ENCODE measurements around the gene AIG1.

Gene AIG1

GRCh38 chr6:143158113-143158581 is 97.5 kb downstream of the AIG1 start:
- no peak for TF ChIP-seq CTCF (IDR thresholded peaks at IDR 0.05)
- Mint-ChIP-seq H3K4me3 (no peak overlapping the region), H3K36me3 (ENCODE audit: low read depth) (peaks cover 4% of the 10 kb centered on the region), H3K27me3 (ENCODE audit: low read depth, poor library complexity) (no peaks in the 10 kb centered on the region), H3K27ac (peak overlapping the region; percentile 75), H3K9me3 (no peaks in the 10 kb centered on the region), H3K4me1 (peaks cover 9% of the 10 kb centered on the region)
- no peak for DNase-seq

- Mint-ChIP-seq H3K36me3 (ENCODE audit: low read depth) (peaks cover 4% of the 10 kb centered on the region), H3K27ac (no peak overlapping the region), H3K4me3 (no peak overlapping the region), H3K9me3 (no peaks in the 10 kb centered on the region), H3K27me3 (ENCODE audit: low read depth, poor library complexity) (no peaks in the 10 kb centered on the region), H3K4me1 (peaks cover 9% of the 10 kb centered on the region)
- no peak for DNase-seq
- TF ChIP-seq CTCF (IDR thresholded peaks at IDR 0.05) = no peak
Observed at GRCh38 chr6:143159001-143159400, 98.3 kb downstream of the AIG1 start.

- no peak overlapping the region for H3K27ac Mint-ChIP-seq
- no peaks in the 10 kb centered on the region for H3K9me3 Mint-ChIP-seq
- H3K4me1 Mint-ChIP-seq = peaks cover 17% of the 10 kb centered on the region
- no peak for TF ChIP-seq CTCF (IDR thresholded peaks at IDR 0.05)
- H3K4me3 Mint-ChIP-seq = no peak overlapping the region
- no peak for DNase-seq
- no peaks in the 10 kb centered on the region for H3K36me3 Mint-ChIP-seq (ENCODE audit: low read depth)
- H3K27me3 Mint-ChIP-seq (ENCODE audit: low read depth, poor library complexity) = no peaks in the 10 kb centered on the region
Observed at GRCh38 chr6:143160015-143160414, 99.3 kb downstream of the AIG1 start.

GRCh38 chr6:143160439-143161220 is 99.9 kb downstream of the AIG1 start:
- Mint-ChIP-seq H3K9me3 (no peaks in the 10 kb centered on the region), H3K4me1 (peaks cover 17% of the 10 kb centered on the region), H3K27me3 (ENCODE audit: low read depth, poor library complexity) (no peaks in the 10 kb centered on the region), H3K36me3 (ENCODE audit: low read depth) (peaks cover 3% of the 10 kb centered on the region), H3K27ac (no peak overlapping the region), H3K4me3 (no peak overlapping the region)
- no peak for DNase-seq
- TF ChIP-seq CTCF (IDR thresholded peaks at IDR 0.05) = no peak

- peaks cover 5% of the 10 kb centered on the region for H3K36me3 Mint-ChIP-seq (ENCODE audit: low read depth)
- no peak for DNase-seq
- no peak overlapping the region for H3K4me3 Mint-ChIP-seq
- peaks cover 7% of the 10 kb centered on the region for H3K4me1 Mint-ChIP-seq
- TF ChIP-seq CTCF (IDR thresholded peaks at IDR 0.05) = no peak
- H3K27me3 Mint-ChIP-seq (ENCODE audit: low read depth, poor library complexity) = no peaks in the 10 kb centered on the region
- H3K27ac Mint-ChIP-seq = peak overlapping the region; percentile 3
- no peaks in the 10 kb centered on the region for H3K9me3 Mint-ChIP-seq
Observed at GRCh38 chr6:143163621-143164020, 102.9 kb downstream of the AIG1 start.

GRCh38 chr6:143164565-143165105 is 103.9 kb downstream of the AIG1 start:
- Mint-ChIP-seq H3K9me3 (no peaks in the 10 kb centered on the region), H3K27ac (peak overlapping the region; percentile 55), H3K27me3 (ENCODE audit: low read depth, poor library complexity) (no peaks in the 10 kb centered on the region), H3K36me3 (ENCODE audit: low read depth) (peaks cover 5% of the 10 kb centered on the region), H3K4me1 (peaks cover 7% of the 10 kb centered on the region), H3K4me3 (no peak overlapping the region)
- TF ChIP-seq CTCF (IDR thresholded peaks at IDR 0.05) = no peak
- DNase-seq = no peak

Measured in nephron progenitor cell (in vitro differentiated cells).